H9 (cell line): ENCODE measurements around the gene FANK1. TPM values are rescaled to one million over a fixed set of nuclear protein-coding genes. Genes with fewer than 3 reads are reported as not detected.

ENCODE experiments used
- DNase-seq: peaks from one replicate; pipeline ENCODE4 v3.0.0-alpha.2; 2017
- H2AFZ ChIP-seq: one replicate; pipeline ENCODE4 v1.6.1; 2013; ENCODE audit warnings: mild to moderate bottlenecking, low read length, control low read depth, moderate library complexity
- H2AK5ac ChIP-seq: 2 replicates; pipeline ENCODE4 v1.6.1; 2013; ENCODE audit warnings: low read length, control low read depth, mixed read lengths; ENCODE audit not compliant: insufficient read length
- H2BK120ac ChIP-seq: one replicate; pipeline ENCODE4 v1.6.1; 2013; ENCODE audit warnings: low read depth, mild to moderate bottlenecking, low read length, control low read depth, inconsistent platforms; ENCODE audit not compliant: poor library complexity, severe bottlenecking
- H2BK12ac ChIP-seq: 2 replicates; pipeline ENCODE4 v1.6.1; 2013; ENCODE audit warnings: low read length, control low read depth, mixed read lengths, low read depth; ENCODE audit not compliant: insufficient read length
- H2BK15ac ChIP-seq: 2 replicates; pipeline ENCODE4 v1.6.1; 2013; ENCODE audit warnings: low read depth, low read length, control low read depth
- H2BK20ac ChIP-seq: one replicate; pipeline ENCODE4 v1.6.1; 2013; ENCODE audit warnings: low read depth, mild to moderate bottlenecking, low read length, control low read depth, inconsistent platforms; ENCODE audit not compliant: poor library complexity, severe bottlenecking
- H2BK5ac ChIP-seq: 2 replicates; pipeline ENCODE4 v1.6.1; 2013; ENCODE audit warnings: low read length, control low read depth, mixed read lengths; ENCODE audit not compliant: insufficient read length
- H3K14ac ChIP-seq: 2 replicates; pipeline ENCODE4 v1.6.1; 2013; ENCODE audit warnings: low read length, control low read depth; ENCODE audit not compliant: insufficient read depth
- H3K18ac ChIP-seq: 2 replicates; pipeline ENCODE4 v1.6.1; 2013; ENCODE audit warnings: low read depth, mild to moderate bottlenecking, mixed read lengths, low read length, control low read depth; ENCODE audit not compliant: insufficient read length
- H3K23ac ChIP-seq: 2 replicates; pipeline ENCODE4 v1.6.1; 2013; ENCODE audit warnings: low read length, control low read depth, mixed read lengths, low read depth; ENCODE audit not compliant: insufficient read length
- H3K23me2 ChIP-seq: 2 replicates; pipeline ENCODE4 v1.6.1; 2013; ENCODE audit warnings: low read depth, mild to moderate bottlenecking, mixed read lengths, low read length, control low read depth; ENCODE audit not compliant: insufficient read length, poor library complexity, severe bottlenecking
- H3K27ac ChIP-seq: 2 replicates; pipeline ENCODE4 v1.5.1; 2013; ENCODE audit warnings: low read length, control low read depth, mixed read lengths, low read depth; ENCODE audit not compliant: insufficient read length
- H3K27me3 ChIP-seq: 2 replicates; pipeline ENCODE4 v1.6.1; 2013; ENCODE audit warnings: low read length, control low read depth, inconsistent platforms; ENCODE audit not compliant: insufficient read depth
- H3K4ac ChIP-seq: 2 replicates; pipeline ENCODE4 v1.6.1; 2013; ENCODE audit warnings: low read depth, mild to moderate bottlenecking, control low read depth, inconsistent platforms, low read length, moderate library complexity
- H3K4me1 ChIP-seq: 2 replicates; pipeline ENCODE4 v1.6.1; 2013; ENCODE audit warnings: low read length, control low read depth, inconsistent platforms; ENCODE audit not compliant: insufficient read depth
- H3K4me2 ChIP-seq: 2 replicates; pipeline ENCODE4 v1.6.1; 2013; ENCODE audit warnings: low read length, control low read depth, mixed read lengths; ENCODE audit not compliant: insufficient read length, insufficient read depth
- H3K56ac ChIP-seq: 2 replicates; pipeline ENCODE4 v1.6.1; 2013; ENCODE audit warnings: low read depth, mild to moderate bottlenecking, mixed read lengths, low read length, control low read depth; ENCODE audit not compliant: insufficient read length
- H3K79me1 ChIP-seq: 2 replicates; pipeline ENCODE4 v1.6.1; 2013; ENCODE audit warnings: low read depth, mild to moderate bottlenecking, moderate library complexity, low read length, control low read depth, inconsistent platforms; ENCODE audit not compliant: insufficient read depth, poor library complexity, severe bottlenecking
- H3K79me2 ChIP-seq: 2 replicates; pipeline ENCODE4 v1.6.1; 2013; ENCODE audit warnings: low read length, control low read depth, inconsistent platforms; ENCODE audit not compliant: insufficient read depth
- H3K9ac ChIP-seq: 2 replicates; pipeline ENCODE4 v1.6.1; 2013; ENCODE audit warnings: low read length, control low read depth, mixed read lengths; ENCODE audit not compliant: insufficient read length; ENCODE audit errors: extremely low read depth
- H3K9me3 ChIP-seq: one replicate; pipeline ENCODE4 v1.6.1; 2013; ENCODE audit warnings: low read depth, low read length, inconsistent platforms; ENCODE audit not compliant: control insufficient read depth
- H3T11ph ChIP-seq: one replicate; pipeline ENCODE4 v1.6.1; 2013; ENCODE audit warnings: mild to moderate bottlenecking, low read length, control low read depth, inconsistent platforms
- H4K20me1 ChIP-seq: one replicate; pipeline ENCODE4 v1.6.1; 2013; ENCODE audit not compliant: control insufficient read depth, insufficient read length, insufficient read depth
- H4K5ac ChIP-seq: 2 replicates; pipeline ENCODE4 v1.6.1; 2013; ENCODE audit warnings: low read depth, mild to moderate bottlenecking, mixed read lengths, low read length, control low read depth; ENCODE audit not compliant: insufficient read length
- H4K8ac ChIP-seq: replicated peaks from 2 replicates; pipeline ENCODE4 v1.6.1; 2013; ENCODE audit warnings: low read length, control low read depth, mixed read lengths, low read depth; ENCODE audit not compliant: insufficient read length
- H4K91ac ChIP-seq: 2 replicates; pipeline ENCODE4 v1.6.1; 2013; ENCODE audit warnings: low read depth, mild to moderate bottlenecking, moderate library complexity, mixed read lengths, low read length, control low read depth; ENCODE audit not compliant: insufficient read length
- H3K27ac Mint-ChIP-seq, 3 experiments: 2 replicates in 2 of 3; 3 replicates in 1 of 3; pipeline ENCODE4 v1.8.0; 2020 to 2021; ENCODE audit warnings: mixed read lengths in 3 of 3, mild to moderate bottlenecking in 1 of 3, moderate library complexity in 1 of 3
- H3K27me3 Mint-ChIP-seq: 2 replicates; pipeline ENCODE4 v1.8.0; 2021; ENCODE audit warnings: low read depth, mild to moderate bottlenecking, moderate library complexity, mixed read lengths
- H3K36me3 Mint-ChIP-seq, 3 experiments: 2 replicates in 2 of 3; 3 replicates in 1 of 3; pipeline ENCODE4 v1.8.0; 2020 to 2021; ENCODE audit warnings: low read depth in 3 of 3, mixed read lengths in 3 of 3; ENCODE audit not compliant: insufficient read depth in 1 of 3
- H3K4me1 Mint-ChIP-seq, 2 experiments: 2 replicates each; pipeline ENCODE4 v1.8.0; 2020; ENCODE audit warnings: mixed read lengths in 2 of 2
- H3K4me3 Mint-ChIP-seq, 2 experiments: 2 replicates in 1 of 2; 3 replicates in 1 of 2; pipeline ENCODE4 v1.8.0; 2020 to 2021; ENCODE audit warnings: mild to moderate bottlenecking in 2 of 2, mixed read lengths in 2 of 2, moderate library complexity in 1 of 2
- H3K9me3 Mint-ChIP-seq, 2 experiments: 2 replicates in 1 of 2; 3 replicates in 1 of 2; pipeline ENCODE4 v1.8.0; 2020; ENCODE audit warnings: mild to moderate bottlenecking in 2 of 2, mixed read lengths in 2 of 2, moderate library complexity in 1 of 2
- CTCF ChIP-seq: fragments of 200-600 bp; sonication (generic); conservative IDR thresholded peaks from 3 replicates; pipeline ENCODE4 v1.8.0; 2021; ENCODE audit warnings: antibody characterized with exemption, mild to moderate bottlenecking
- WGBS: extraction: QIAGEN DNeasy Blood & Tissue Kit; methylation state at CpG from one replicate; pipeline ENCODE4 v1.1.7; 2013; ENCODE audit warnings: missing lambda C conversion rate, low lambda C conversion rate, mixed read lengths; ENCODE audit not compliant: insufficient read length; ENCODE audit errors: extremely low coverage; 5-methylcytosine and 5-hydroxymethylcytosine counted together
- total RNA-seq: library from RNA; stranded (reverse); gene quantifications from 2 replicates; pipeline ENCODE4 v1.2.1, GENCODE V29; 2021

FANK1 gene
- total RNA-seq, 1 experiment from 2014 or later: 0.68 TPM

- no CpG with 5 or more reads among the region's 1 CpG for WGBS
- Histone ChIP-seq H2BK12ac (no peak overlapping the region), H3K9ac (no peak overlapping the region), H3K14ac (no peak overlapping the region), H4K91ac (no peak overlapping the region), H3K27ac (no peak overlapping the region), H2BK5ac (no peak overlapping the region), H3K79me2 (no peaks in the 10 kb centered on the region), H3K4me2 (no peak overlapping the region), H3K27me3 (no peaks in the 10 kb centered on the region), H3K23me2 (peaks cover 2% of the 10 kb centered on the region), H2AFZ (no peak overlapping the region), H4K8ac (no peak overlapping the region), H2BK15ac (no peak overlapping the region), H3K56ac (no peak overlapping the region), H3T11ph (no peak overlapping the region), H3K79me1 (no peaks in the 10 kb centered on the region), H4K5ac (no peak overlapping the region), H3K4ac (no peak overlapping the region), H2AK5ac (no peak overlapping the region), H3K4me1 (peaks cover 7% of the 10 kb centered on the region), H3K9me3 (no peaks in the 10 kb centered on the region), H2BK20ac (no peak overlapping the region), H3K18ac (no peak overlapping the region), H3K23ac (no peak overlapping the region), H2BK120ac (no peak overlapping the region), H4K20me1 (no peaks in the 10 kb centered on the region)
- Mint-ChIP-seq H3K36me3 (peaks cover 19 to 25% (median 20%) of the 10 kb centered on the region in 3 experiments), H3K4me1 (peaks cover 27 to 28% of the 10 kb centered on the region in 2 experiments), H3K27ac (no peak overlapping the region), H3K9me3 (peaks cover 3 to 5% of the 10 kb centered on the region in 2 experiments; a peak in 4 of 5 replicates), H3K27me3 (peaks cover 9% of the 10 kb centered on the region), H3K4me3 (no peak overlapping the region)
- TF ChIP-seq CTCF: no peak
- DNase-seq: no peak
Observed at GRCh38 chr10:125882596-125882995, 13.8 kb upstream of the FANK1 start.
